Adrenal gland (tissue), 5 donors: ENCODE measurements around the gene NR5A2.

Experiments
- POLR2A ChIP-seq, 2 donors: fragments of 450-650 bp; IDR thresholded peaks; one replicate each; pipeline ENCODE4 v1.6.1; 2017; ENCODE audit warnings: antibody characterized with exemption in 2 of 2, mild to moderate bottlenecking in 2 of 2, moderate library complexity in 1 of 2
- TF ChIP-seq, protein P1 (sequence below), 6 experiments: fragments of 450-650 bp in 4 of 6; fragments of 200-600 bp in 2 of 6; sonication (generic) in 1 of 6; IDR thresholded peaks; 1 replicate in 5 of 6; 2 replicates in 1 of 6; pipeline versions ENCODE4 v1.5.1 to v1.8.0; 2016 to 2021; ENCODE audit warnings: antibody characterized with exemption in 6 of 6, mild to moderate bottlenecking in 2 of 6, moderate library complexity in 1 of 6
- donor health status: DM: no; HTN: no; CAD: no.

DNA sequence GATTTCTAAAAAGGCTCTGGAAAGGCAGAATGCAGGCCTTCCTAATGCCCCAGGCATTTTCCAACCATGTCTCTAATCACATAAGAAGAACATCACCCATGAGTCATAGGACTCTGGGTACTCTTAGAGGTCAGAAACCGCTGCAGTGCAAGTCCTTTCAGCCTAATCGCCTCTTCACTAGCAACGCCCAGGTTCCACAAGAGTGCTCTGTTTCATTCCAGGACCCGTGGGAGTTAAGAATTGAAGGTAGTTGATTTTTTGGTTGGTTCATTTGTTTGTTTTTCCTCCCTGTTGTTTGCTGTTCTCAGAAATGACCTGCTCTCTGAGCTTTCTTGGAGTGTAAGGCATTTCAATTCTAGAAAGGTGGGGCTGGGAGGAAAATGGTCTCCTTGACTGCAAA lies 123.2 kb downstream of the NR5A2 start:
- TF ChIP-seq, protein P1, sequence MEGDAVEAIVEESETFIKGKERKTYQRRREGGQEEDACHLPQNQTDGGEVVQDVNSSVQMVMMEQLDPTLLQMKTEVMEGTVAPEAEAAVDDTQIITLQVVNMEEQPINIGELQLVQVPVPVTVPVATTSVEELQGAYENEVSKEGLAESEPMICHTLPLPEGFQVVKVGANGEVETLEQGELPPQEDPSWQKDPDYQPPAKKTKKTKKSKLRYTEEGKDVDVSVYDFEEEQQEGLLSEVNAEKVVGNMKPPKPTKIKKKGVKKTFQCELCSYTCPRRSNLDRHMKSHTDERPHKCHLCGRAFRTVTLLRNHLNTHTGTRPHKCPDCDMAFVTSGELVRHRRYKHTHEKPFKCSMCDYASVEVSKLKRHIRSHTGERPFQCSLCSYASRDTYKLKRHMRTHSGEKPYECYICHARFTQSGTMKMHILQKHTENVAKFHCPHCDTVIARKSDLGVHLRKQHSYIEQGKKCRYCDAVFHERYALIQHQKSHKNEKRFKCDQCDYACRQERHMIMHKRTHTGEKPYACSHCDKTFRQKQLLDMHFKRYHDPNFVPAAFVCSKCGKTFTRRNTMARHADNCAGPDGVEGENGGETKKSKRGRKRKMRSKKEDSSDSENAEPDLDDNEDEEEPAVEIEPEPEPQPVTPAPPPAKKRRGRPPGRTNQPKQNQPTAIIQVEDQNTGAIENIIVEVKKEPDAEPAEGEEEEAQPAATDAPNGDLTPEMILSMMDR (IDR thresholded peaks at IDR 0.05) = no peak
- TF ChIP-seq POLR2A (IDR thresholded peaks at IDR 0.05) = no peak
